ENCODE data around the gene DCLK1. TPM values are rescaled to one million over a fixed set of nuclear protein-coding genes. Genes with fewer than 3 reads are reported as not detected.

The DCLK1 gene
- total RNA-seq, 1 donor from 2014 or later, result 2.2 TPM

GRCh38 chr13:35724446-35724845, 406.7 kb downstream of the DCLK1 start:
- DNase-seq (ENCODE audit: extremely low read depth, low read depth, low spot score), result no peak

DNA sequence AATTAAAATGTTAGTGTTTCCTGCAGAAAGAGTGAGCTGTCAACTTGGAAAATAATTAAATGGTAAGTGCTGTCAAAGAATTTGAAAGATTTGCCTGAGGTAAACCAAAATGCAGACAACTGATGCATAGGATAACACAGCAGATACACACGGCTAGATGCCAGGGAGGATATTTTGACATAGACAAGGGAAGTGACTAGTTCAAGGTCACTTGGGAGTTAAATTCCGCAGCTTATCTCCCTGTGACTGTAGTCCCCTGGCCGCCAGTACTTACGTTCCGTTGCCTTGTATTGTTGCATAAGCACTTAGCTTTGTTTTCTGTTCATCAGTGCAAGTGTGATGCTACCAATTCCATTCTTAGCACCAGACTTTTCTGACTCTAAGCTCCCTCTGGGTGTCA, 407.4 kb downstream of the DCLK1 start:
- no peak for DNase-seq (ENCODE audit: extremely low read depth, low read depth, low spot score)

DNA sequence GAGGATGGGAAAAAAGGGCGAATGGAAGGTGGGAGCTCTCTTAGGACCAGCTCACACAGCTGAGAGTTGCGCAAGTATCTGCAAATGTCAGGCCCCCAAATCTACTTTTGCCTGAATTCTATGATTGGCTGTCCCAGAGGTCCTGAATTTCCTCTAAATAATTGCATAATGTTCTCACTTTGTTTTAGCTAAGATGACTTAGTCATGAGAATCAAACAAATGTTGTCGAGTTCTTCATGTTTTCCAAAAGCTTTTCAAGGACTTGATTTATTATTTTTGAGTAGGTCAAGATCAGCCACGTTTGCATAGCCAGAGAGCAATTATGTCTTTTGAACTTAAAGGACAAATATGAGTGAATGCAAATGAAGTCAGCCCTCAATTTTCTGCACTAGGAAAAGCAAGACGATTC, 408.1 kb downstream of the DCLK1 start:
- no peak for DNase-seq (ENCODE audit: extremely low read depth, low read depth, low spot score)

DNA sequence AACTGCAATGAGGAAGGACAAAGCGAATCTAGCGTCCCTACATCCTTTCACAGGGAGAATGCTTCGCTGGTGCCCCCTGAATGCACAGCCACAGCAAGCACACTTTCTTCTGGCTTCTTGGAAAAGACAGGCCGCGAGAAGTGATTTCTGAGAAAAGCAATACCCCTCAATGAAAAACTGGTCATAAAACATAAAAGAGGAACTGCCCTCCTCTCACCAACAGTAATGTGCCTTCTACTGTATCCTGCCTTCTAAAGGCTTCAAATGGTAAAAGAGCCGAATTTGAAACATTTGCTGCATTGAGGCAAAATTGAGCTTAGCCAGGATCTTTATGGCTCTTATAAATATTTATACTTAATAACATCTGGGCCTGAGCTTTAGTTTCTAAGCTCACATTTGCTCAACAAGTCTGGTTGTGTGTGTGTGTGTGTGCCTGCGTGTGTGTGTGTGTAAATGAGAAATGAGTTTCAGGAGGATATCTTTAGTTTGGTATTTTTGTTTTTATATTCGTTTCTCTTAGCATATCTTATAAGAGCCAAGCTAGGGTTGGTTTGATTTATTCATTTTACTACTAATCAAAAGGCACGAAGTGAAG, 408.6 kb downstream of the DCLK1 start:
- DNase-seq (ENCODE audit: extremely low read depth, low read depth, low spot score), result no peak

DNA sequence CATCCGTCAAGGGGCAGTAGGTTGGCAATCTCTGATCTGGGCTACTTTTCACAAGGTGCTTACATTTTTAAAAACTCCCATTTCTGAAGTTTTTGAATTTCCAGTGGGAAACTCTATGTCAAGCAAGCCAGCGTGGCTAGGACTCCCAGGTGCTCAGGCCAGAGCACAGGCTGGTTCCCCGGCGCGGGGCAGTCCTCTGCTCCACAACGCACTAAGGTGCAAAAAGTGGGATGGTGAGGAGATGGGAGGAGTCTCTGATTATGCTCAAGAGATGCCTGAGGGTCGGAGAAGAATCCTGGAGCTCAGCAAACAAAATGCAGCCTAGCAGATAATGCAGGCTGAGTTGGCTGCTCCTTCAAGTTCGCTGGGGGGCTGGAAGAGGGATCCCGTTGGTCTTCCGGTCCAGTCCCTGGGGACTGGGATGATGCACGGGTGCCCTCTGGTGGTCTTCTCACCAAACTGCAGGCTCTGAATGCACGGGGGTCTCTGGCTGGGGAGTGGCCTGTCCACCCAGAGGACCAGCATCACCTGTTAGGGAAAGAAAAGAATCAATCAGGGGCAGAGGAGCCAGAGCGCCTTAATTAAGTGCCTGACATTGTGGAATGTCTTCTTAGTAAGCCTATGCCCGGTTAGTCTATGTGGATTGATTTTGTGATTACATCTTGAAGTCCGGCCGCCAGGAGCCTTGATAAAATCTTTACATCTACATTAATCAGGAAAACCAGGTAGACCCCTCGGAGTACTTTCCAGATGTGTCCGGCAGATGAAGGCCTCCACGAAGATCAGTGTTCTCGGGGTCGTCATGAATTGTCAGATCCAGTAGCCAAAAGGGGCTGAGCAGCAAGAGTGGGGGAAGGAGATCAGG, 410.3 kb downstream of the DCLK1 start:
- no peak for DNase-seq (ENCODE audit: extremely low read depth, low read depth, low spot score)

- no peak for DNase-seq (ENCODE audit: extremely low read depth, low read depth, low spot score)
Measured at GRCh38 chr13:35720290-35720689, 410.9 kb downstream of the DCLK1 start.

Other genes starting within 250 kb of the DCLK1 start
- gene SOHLH2, start 83.2 kb upstream of the DCLK1 start, total RNA-seq, result 0.64 TPM in 1 of 2 replicates, not detected in the other
- 1.6 TPM in 2 replicates for gene CCDC169, start 166.4 kb upstream of the DCLK1 start, total RNA-seq
- gene SPART, start 215.0 kb upstream of the DCLK1 start, total RNA-seq, result 63.0 and 67.9 TPM in 2 replicates